IMR-90 (cell line): ENCODE results near the gene CEBPE. TPM values are rescaled to one million over a fixed set of nuclear protein-coding genes. Genes with fewer than 3 reads are reported as not detected.

Experiments
- ATAC-seq: fragments of 200-7000 bp; cut with Tn5 transposase; 2 replicates; pipeline ENCODE4 v1.9.1; 2020; ENCODE audit warnings: low read depth, mild to moderate bottlenecking, moderate library complexity
- BruUV-seq: library from RNA; stranded (reverse); fragments of 400-500 nt; replicated peaks from 2 replicates; lab custom pipeline; 2021; lab: Mats Ljungman, UMichigan
- CTCF ChIA-PET: fragments of 300-600 bp; formaldehyde crosslinking; extraction: SDS; loops from one replicate; lab custom pipeline; 2021; ENCODE audit warnings: antibody characterized with exemption; lab: Yijun Ruan, JAX
- POLR2A ChIA-PET: fragments of 300-600 bp; sonication (Branson Sonifier 250); formaldehyde crosslinking; loops from one replicate; lab custom pipeline; 2022; ENCODE audit warnings: antibody characterized with exemption; ENCODE audit not compliant: unreplicated experiment; lab: Charles Lee
- DNase-seq: peaks from one replicate; pipeline ENCODE4 v3.0.0; 2013
- H2AFZ ChIP-seq: replicated peaks from 2 replicates; pipeline ENCODE3; 2013; ENCODE audit warnings: low read length, mild to moderate bottlenecking; ENCODE audit not compliant: poor library complexity
- H2AK5ac ChIP-seq: 2 replicates; pipeline ENCODE4 v1.6.1; 2013; ENCODE audit warnings: low read depth, low read length, inconsistent platforms
- H2AK9ac ChIP-seq: replicated peaks from 2 replicates; pipeline ENCODE3; 2013; ENCODE audit warnings: mild to moderate bottlenecking, low read depth, low read length, moderate library complexity; ENCODE audit not compliant: poor library complexity
- H2BK120ac ChIP-seq: 2 replicates; pipeline ENCODE4 v1.6.1; 2013; ENCODE audit warnings: low read depth, low read length, inconsistent platforms
- H2BK15ac ChIP-seq: 3 replicates; pipeline ENCODE4 v1.6.1; 2013; ENCODE audit warnings: low read depth, low read length, inconsistent platforms
- H2BK20ac ChIP-seq: 2 replicates; pipeline ENCODE4 v1.6.1; 2013; ENCODE audit warnings: low read depth, mild to moderate bottlenecking, inconsistent platforms, low read length, moderate library complexity
- H2BK5ac ChIP-seq: 2 replicates; pipeline ENCODE4 v1.6.1; 2013; ENCODE audit warnings: mild to moderate bottlenecking, low read depth, low read length, inconsistent platforms; ENCODE audit not compliant: poor library complexity, severe bottlenecking
- H3K14ac ChIP-seq: replicated peaks from 2 replicates; pipeline ENCODE4 v1.6.1; 2013; ENCODE audit warnings: low read depth, low read length, inconsistent platforms
- H3K18ac ChIP-seq: 2 replicates; pipeline ENCODE4 v1.6.1; 2013; ENCODE audit warnings: low read depth, low read length, control low read depth
- H3K23ac ChIP-seq: 2 replicates; pipeline ENCODE4 v1.6.1; 2013; ENCODE audit warnings: low read depth, low read length, inconsistent platforms
- H3K27ac ChIP-seq: 2 replicates; pipeline ENCODE4 v1.5.1; 2013; ENCODE audit warnings: mild to moderate bottlenecking, control low read depth, low read length; ENCODE audit not compliant: insufficient read depth
- H3K27me3 ChIP-seq: 2 replicates; pipeline ENCODE4 v1.6.1; 2013; ENCODE audit warnings: low read length; ENCODE audit not compliant: control insufficient read depth, insufficient read depth
- H3K36me3 ChIP-seq: 2 replicates; pipeline ENCODE4 v1.6.1; 2013; ENCODE audit warnings: low read length, mixed read lengths; ENCODE audit not compliant: control insufficient read depth, insufficient read depth
- H3K4ac ChIP-seq: 2 replicates; pipeline ENCODE4 v1.6.1; 2013; ENCODE audit warnings: low read depth, low read length, inconsistent platforms
- H3K4me1 ChIP-seq: 2 replicates; pipeline ENCODE4 v1.6.1; 2013; ENCODE audit warnings: low read length, mixed read lengths; ENCODE audit not compliant: control insufficient read depth, insufficient read depth
- H3K4me2 ChIP-seq: 2 replicates; pipeline ENCODE4 v1.6.1; 2013; ENCODE audit warnings: low read depth, mild to moderate bottlenecking, control low read depth, low read length, moderate library complexity
- H3K4me3 ChIP-seq: 2 replicates; pipeline ENCODE4 v1.5.1; 2013; ENCODE audit warnings: low read depth, mild to moderate bottlenecking, control low read depth, low read length, moderate library complexity; ENCODE audit not compliant: insufficient read depth
- H3K56ac ChIP-seq: 2 replicates; pipeline ENCODE4 v1.6.1; 2013; ENCODE audit warnings: low read length, inconsistent platforms; ENCODE audit not compliant: insufficient read depth; ENCODE audit errors: extremely low read depth
- H3K79me1 ChIP-seq, 2 experiments: 2 replicates each; pipeline ENCODE4 v1.6.1; 2013; ENCODE audit warnings: low read length in 2 of 2, inconsistent platforms in 1 of 2, low read depth in 1 of 2
- H3K9ac ChIP-seq: 2 replicates; pipeline ENCODE4 v1.6.1; 2013; ENCODE audit warnings: low read depth, low read length, control low read depth
- H3K9me1 ChIP-seq: 2 replicates; pipeline ENCODE4 v1.6.1; 2013; ENCODE audit warnings: low read length, inconsistent platforms; ENCODE audit not compliant: insufficient read depth
- H3K9me3 ChIP-seq: 2 replicates; pipeline ENCODE4 v1.6.1; 2013; ENCODE audit warnings: low read length; ENCODE audit not compliant: control insufficient read depth, insufficient read depth
- H4K20me1 ChIP-seq: 2 replicates; pipeline ENCODE4 v1.6.1; 2013; ENCODE audit warnings: low read length, inconsistent platforms; ENCODE audit not compliant: insufficient read depth
- H4K5ac ChIP-seq: 2 replicates; pipeline ENCODE4 v1.6.1; 2013; ENCODE audit warnings: mild to moderate bottlenecking, low read depth, low read length, control low read depth
- H4K8ac ChIP-seq, 2 experiments: 2 replicates each; pipeline ENCODE4 v1.6.1; 2013; ENCODE audit warnings: low read depth in 2 of 2, low read length in 2 of 2, control low read depth in 1 of 2, inconsistent platforms in 1 of 2
- H4K91ac ChIP-seq: 2 replicates; pipeline ENCODE4 v1.6.1; 2013; ENCODE audit warnings: low read depth, low read length, inconsistent platforms; ENCODE audit not compliant: insufficient read depth
- CEBPB ChIP-seq: IDR thresholded peaks from 2 replicates; pipeline ENCODE4 v1.6.1; 2012; ENCODE audit warnings: low read depth, low read length, improper control_type of control experiment
- MAFK ChIP-seq: IDR thresholded peaks from 2 replicates; pipeline ENCODE4 v1.6.1; 2012; ENCODE audit warnings: low read depth, low read length, improper control_type of control experiment
- MXI1 ChIP-seq: IDR thresholded peaks from 2 replicates; pipeline ENCODE4 v1.6.1; 2012; ENCODE audit warnings: low read depth, mild to moderate bottlenecking, low read length, moderate library complexity, borderline replicate concordance
- RAD21 ChIP-seq: IDR thresholded peaks from 2 replicates; pipeline ENCODE4 v1.6.1; 2012; ENCODE audit warnings: low read length, improper control_type of control experiment
- RFX5 ChIP-seq: IDR thresholded peaks from 2 replicates; pipeline ENCODE4 v1.8.0; 2012; ENCODE audit warnings: low read depth, mild to moderate bottlenecking, low read length, moderate library complexity
- SMC3 ChIP-seq: fragments of 150-350 bp; IDR thresholded peaks from 2 replicates; pipeline ENCODE4 v1.6.1; 2016; ENCODE audit warnings: low read depth, mild to moderate bottlenecking, antibody characterized with exemption, low read length, moderate library complexity
- WGBS, 2 experiments: methylation state at CpG; one replicate each; pipeline versions ENCODE4 v1.1.5 to v1.1.7; 2013; ENCODE audit warnings: missing lambda C conversion rate in 2 of 2; ENCODE audit not compliant: insufficient read length in 1 of 2; ENCODE audit errors: extremely low coverage in 2 of 2; 5-methylcytosine and 5-hydroxymethylcytosine counted together
- dilution Hi-C: fragments of 300-500 bp; cut with HindIII; formaldehyde crosslinking; loops from one replicate; pipeline ENCODE4 v1.14.3; 2018; ENCODE audit warnings: low sequenced_read_pairs; ENCODE audit not compliant: unreplicated experiment
- in situ Hi-C: fragments of 300-500 bp; cut with MboI; formaldehyde crosslinking; loops from 3 replicates; pipeline ENCODE4 v1.14.3; 2019; ENCODE audit warnings: low sequenced_read_pairs, inconsistent platforms, mixed read lengths
- intact Hi-C: fragments of 100-400 bp; cut with micrococcal nuclease; formaldehyde crosslinking; loops from 2 replicates; pipeline ENCODE4 v1.10.0; 2022
- polyA plus RNA-seq, 3 experiments: library from polyadenylated mRNA; depleted of rRNA; stranded (reverse); fragments of >200 nt; gene quantifications; 2 replicates each; pipeline ENCODE4 v1.2.3, GENCODE V29; 2012; ENCODE audit warnings: low replicate concordance in 1 of 3
- total RNA-seq: library from RNA; depleted of rRNA; stranded (reverse); fragments of >200 nt; gene quantifications from 2 replicates; pipeline ENCODE4 v1.2.3, GENCODE V29; 2012
- TF ChIP-seq, protein P1 (sequence below): fragments of 150-350 bp; IDR thresholded peaks from 2 replicates; pipeline ENCODE4 v1.6.1; 2016; ENCODE audit warnings: low read depth, mild to moderate bottlenecking, low read length, moderate library complexity, borderline replicate concordance
- TF ChIP-seq, protein P2 (sequence below): fragments of 150-350 bp; IDR thresholded peaks from 2 replicates; pipeline ENCODE4 v1.6.1; 2017; ENCODE audit warnings: mild to moderate bottlenecking, antibody characterized with exemption, low read length, low read depth

CEBPE gene
- total and polyA plus RNA-seq, 2 of the 4 experiments (the other 2 are of a cell fraction): 0.05 TPM; not detected in 1

DNA sequence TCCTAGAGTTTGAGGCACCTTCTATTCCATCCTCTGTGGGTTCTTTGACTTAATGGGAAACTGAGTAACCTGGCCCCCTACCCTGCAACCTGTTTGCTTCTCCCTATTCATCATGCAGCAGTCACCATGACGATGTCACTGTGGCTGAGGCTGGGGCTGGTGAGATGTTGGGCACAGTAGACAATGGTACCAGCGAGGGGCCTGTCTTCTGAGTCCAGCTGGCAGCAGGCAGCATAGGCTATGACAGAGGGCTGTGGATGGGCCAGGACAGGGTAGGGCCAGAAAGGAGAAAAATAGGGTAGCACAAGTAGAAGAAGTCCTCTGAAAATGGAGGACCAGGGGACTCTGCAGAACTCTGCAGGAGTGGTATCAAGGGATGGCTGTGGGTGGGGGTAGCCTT, 16.3 kb downstream of the CEBPE start:
- Histone ChIP-seq H4K5ac (no peak overlapping the region), H4K91ac (no peak overlapping the region), H2BK120ac (no peak overlapping the region), H2BK5ac (no peak overlapping the region), H3K4me3 (no peak overlapping the region), H3K4me1 (peaks cover 6% of the 10 kb centered on the region), H3K14ac (no peak overlapping the region), H3K23ac (no peak overlapping the region), H2BK20ac (no peak overlapping the region), H2AK5ac (no peak overlapping the region), H3K9me3 (no peaks in the 10 kb centered on the region), H4K20me1 (peaks cover 23% of the 10 kb centered on the region; the same call in 1 of the 2 replicates), H3K27me3 (no peaks in the 10 kb centered on the region), H3K79me1 (peaks cover 15 to 35% of the 10 kb centered on the region in 2 experiments; a peak in 3 of 4 replicates), H2AFZ (no peak overlapping the region), H3K56ac (no peak overlapping the region), H3K4me2 (no peak overlapping the region), H4K8ac (no peak overlapping the region), H3K9me1 (peaks cover 7% of the 10 kb centered on the region), H3K18ac (no peak overlapping the region), H3K4ac (no peak overlapping the region), H3K9ac (no peak overlapping the region), H3K36me3 (peaks cover 8% of the 10 kb centered on the region), H2BK15ac (no peak overlapping the region), H2AK9ac (no peak overlapping the region), H3K27ac (no peak overlapping the region)
- ChIA-PET CTCF (interaction anchor here (1.1 kb wide), 1 partner anchor 10 kb away, joined by 3 read pairs; no protein-coding TSS in a partner anchor), POLR2A (interaction anchor here (0.5 kb wide), 1 partner anchor 1126 kb away, joined by 8 read pairs; no protein-coding TSS in a partner anchor)
- BruUV-seq: no TSS peak
- intact Hi-C loops: no loop called here
- DNase-seq (no peak), ATAC-seq (no peak)
- in situ Hi-C loops: loop anchor here (5.0 kb wide), 1 partner anchor 36 kb away; no protein-coding TSS in a partner anchor
- 80% methylated on average over 1 of the region's 2 CpGs; no CpG with 5 or more reads in 1 of the 2 experiments for WGBS, 2 experiments
- TF ChIP-seq, protein P1, sequence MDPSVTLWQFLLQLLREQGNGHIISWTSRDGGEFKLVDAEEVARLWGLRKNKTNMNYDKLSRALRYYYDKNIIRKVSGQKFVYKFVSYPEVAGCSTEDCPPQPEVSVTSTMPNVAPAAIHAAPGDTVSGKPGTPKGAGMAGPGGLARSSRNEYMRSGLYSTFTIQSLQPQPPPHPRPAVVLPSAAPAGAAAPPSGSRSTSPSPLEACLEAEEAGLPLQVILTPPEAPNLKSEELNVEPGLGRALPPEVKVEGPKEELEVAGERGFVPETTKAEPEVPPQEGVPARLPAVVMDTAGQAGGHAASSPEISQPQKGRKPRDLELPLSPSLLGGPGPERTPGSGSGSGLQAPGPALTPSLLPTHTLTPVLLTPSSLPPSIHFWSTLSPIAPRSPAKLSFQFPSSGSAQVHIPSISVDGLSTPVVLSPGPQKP: no peak
- no peak for TF ChIP-seq MAFK
- TF ChIP-seq SMC3: no peak
- no peak for TF ChIP-seq RFX5
- TF ChIP-seq, protein P2, sequence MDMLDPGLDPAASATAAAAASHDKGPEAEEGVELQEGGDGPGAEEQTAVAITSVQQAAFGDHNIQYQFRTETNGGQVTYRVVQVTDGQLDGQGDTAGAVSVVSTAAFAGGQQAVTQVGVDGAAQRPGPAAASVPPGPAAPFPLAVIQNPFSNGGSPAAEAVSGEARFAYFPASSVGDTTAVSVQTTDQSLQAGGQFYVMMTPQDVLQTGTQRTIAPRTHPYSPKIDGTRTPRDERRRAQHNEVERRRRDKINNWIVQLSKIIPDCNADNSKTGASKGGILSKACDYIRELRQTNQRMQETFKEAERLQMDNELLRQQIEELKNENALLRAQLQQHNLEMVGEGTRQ: no peak
- TF ChIP-seq CEBPB: no peak
- TF ChIP-seq MXI1: no peak
- TF ChIP-seq RAD21: no peak
- dilution Hi-C loops: no loop called here
